Naive B cell (primary cell): ENCODE measurements around the gene KIFAP3. TPM values are rescaled to one million over a fixed set of nuclear protein-coding genes. Genes with fewer than 3 reads are reported as not detected.
A peak's percentile ranks its signal among the peaks of the same experiment; 100 is the strongest.

Experiments
- ATAC-seq, 2 donors: fragments of 150-1000 bp; cut with Tn5 transposase; 2 replicates each; pipeline ENCODE4 v1.10.0; 2021; ENCODE audit warnings: low read depth in 2 of 2, mild to moderate bottlenecking in 2 of 2, moderate library complexity in 2 of 2
- DNase-seq: peaks from one replicate; pipeline ENCODE4 v3.0.0; 2022
- H3K27ac Mint-ChIP-seq, 6 donors: one replicate each; pipeline ENCODE4 v1.8.0; 2020 to 2022; ENCODE audit warnings: mild to moderate bottlenecking in 6 of 6, mixed read lengths in 6 of 6, moderate library complexity in 5 of 6, inconsistent platforms in 2 of 6
- H3K27me3 Mint-ChIP-seq, 3 donors: one replicate each; pipeline ENCODE4 v1.8.0; 2021 to 2022; ENCODE audit warnings: mixed read lengths in 3 of 3, mild to moderate bottlenecking in 1 of 3
- H3K36me3 Mint-ChIP-seq, 2 donors: one replicate each; pipeline ENCODE4 v1.8.0; 2020 to 2022; ENCODE audit warnings: mixed read lengths in 2 of 2, inconsistent platforms in 1 of 2, mild to moderate bottlenecking in 1 of 2
- H3K4me1 Mint-ChIP-seq, 3 donors: one replicate each; pipeline ENCODE4 v1.8.0; 2020 to 2022; ENCODE audit warnings: mixed read lengths in 3 of 3, inconsistent platforms in 1 of 3, mild to moderate bottlenecking in 1 of 3, moderate library complexity in 1 of 3
- H3K4me3 Mint-ChIP-seq, 8 donors: one replicate each; pipeline ENCODE4 v1.8.0; 2020 to 2022; ENCODE audit warnings: mild to moderate bottlenecking in 8 of 8, mixed read lengths in 8 of 8, moderate library complexity in 8 of 8, inconsistent platforms in 2 of 8
- H3K9me3 Mint-ChIP-seq, 7 donors: one replicate each; pipeline ENCODE4 v1.8.0; 2020 to 2022; ENCODE audit warnings: mixed read lengths in 7 of 7, mild to moderate bottlenecking in 5 of 7, inconsistent platforms in 2 of 7, moderate library complexity in 1 of 7
- polyA plus RNA-seq, 6 donors: library from polyadenylated mRNA; unstranded; fragments of 300-500 nt; fragmentation: Illumina TruSeq; gene quantifications; one replicate each; pipeline ENCODE4 v1.2.3, GENCODE V29; 2021; ENCODE audit warnings: low read depth in 6 of 6

The KIFAP3 gene
- polyA plus RNA-seq, 6 donors from 2014 or later: 0.47 to 9.1 (median 8.7) TPM

GRCh38 chr1:169946206-169946605 lies 128.3 kb downstream of the KIFAP3 start:
- Mint-ChIP-seq H3K27me3 (no peaks in the 10 kb centered on the region), H3K4me1 (no peaks in the 10 kb centered on the region), H3K4me3 (no peak overlapping the region), H3K9me3 (no peaks in the 10 kb centered on the region), H3K27ac (no peak overlapping the region), H3K36me3 (no peaks in the 10 kb centered on the region)
- no peak for ATAC-seq
- no peak for DNase-seq

GRCh38 chr1:169945181-169945580 lies 129.3 kb downstream of the KIFAP3 start:
- ATAC-seq (no peak), DNase-seq (no peak)
- Mint-ChIP-seq H3K27ac (no peak overlapping the region), H3K4me3 (no peak overlapping the region), H3K27me3 (no peaks in the 10 kb centered on the region), H3K36me3 (no peaks in the 10 kb centered on the region), H3K4me1 (no peaks in the 10 kb centered on the region), H3K9me3 (no peaks in the 10 kb centered on the region)

- ATAC-seq: no peak
- H3K9me3 Mint-ChIP-seq: no peaks in the 10 kb centered on the region
These were observed 129.9 kb downstream of the KIFAP3 start for GRCh38 chr1:169944621-169945020.

GRCh38 chr1:169943963-169944526 lies 130.4 kb downstream of the KIFAP3 start:
- Mint-ChIP-seq H3K27ac (no peak overlapping the region), H3K27me3 (no peaks in the 10 kb centered on the region), H3K4me1 (no peaks in the 10 kb centered on the region), H3K9me3 (no peaks in the 10 kb centered on the region), H3K36me3 (no peaks in the 10 kb centered on the region), H3K4me3 (peak overlapping the region in 1 of 8 donors; percentile 25)
- ATAC-seq: no peak
- no peak for DNase-seq

More at GRCh38 chr1:169944621-169945020, 129.9 kb downstream of the KIFAP3 start:
- Mint-ChIP-seq H3K4me1 (no peaks in the 10 kb centered on the region), H3K27me3 (no peaks in the 10 kb centered on the region), H3K27ac (no peak overlapping the region), H3K36me3 (no peaks in the 10 kb centered on the region), H3K4me3 (peak overlapping the region in 1 of 8 donors; percentile 25)
- no peak for DNase-seq

- Mint-ChIP-seq H3K4me1 (no peaks in the 10 kb centered on the region), H3K36me3 (no peaks in the 10 kb centered on the region), H3K27me3 (no peaks in the 10 kb centered on the region), H3K27ac (no peak overlapping the region), H3K9me3 (no peaks in the 10 kb centered on the region), H3K4me3 (no peak overlapping the region)
- DNase-seq (no peak), ATAC-seq (no peak)
These were observed 132.3 kb downstream of the KIFAP3 start for GRCh38 chr1:169941982-169942830.

- ATAC-seq (no peak), DNase-seq (no peak)
- Mint-ChIP-seq H3K4me1 (no peaks in the 10 kb centered on the region), H3K27me3 (no peaks in the 10 kb centered on the region), H3K36me3 (no peaks in the 10 kb centered on the region), H3K27ac (peak overlapping the region in 1 of 6 donors; percentile 42), H3K4me3 (no peak overlapping the region), H3K9me3 (no peaks in the 10 kb centered on the region)
These were observed 140.3 kb downstream of the KIFAP3 start for GRCh38 chr1:169933984-169934725.

GRCh38 chr1:169931795-169932231 lies 142.7 kb downstream of the KIFAP3 start:
- Mint-ChIP-seq H3K4me1 (no peaks in the 10 kb centered on the region), H3K27ac (peak overlapping the region in 1 of 6 donors; percentile 30), H3K9me3 (no peaks in the 10 kb centered on the region), H3K4me3 (no peak overlapping the region), H3K27me3 (no peaks in the 10 kb centered on the region), H3K36me3 (no peaks in the 10 kb centered on the region)
- no peak for DNase-seq
- ATAC-seq: no peak

GRCh38 chr1:169929210-169929526 lies 145.3 kb downstream of the KIFAP3 start:
- no peak overlapping the region for H3K4me3 Mint-ChIP-seq
- H3K9me3 Mint-ChIP-seq: no peaks in the 10 kb centered on the region
- ATAC-seq (no peak), DNase-seq (no peak)
- H3K36me3 Mint-ChIP-seq: no peaks in the 10 kb centered on the region
- no peaks in the 10 kb centered on the region for H3K27me3 Mint-ChIP-seq
- no peaks in the 10 kb centered on the region for H3K4me1 Mint-ChIP-seq
- no peak overlapping the region for H3K27ac Mint-ChIP-seq

GRCh38 chr1:169928438-169929209 lies 145.9 kb downstream of the KIFAP3 start:
- peak; percentile 25 for DNase-seq
- no peaks in the 10 kb centered on the region for H3K27me3 Mint-ChIP-seq
- H3K4me3 Mint-ChIP-seq: no peak overlapping the region
- no peak overlapping the region for H3K27ac Mint-ChIP-seq
- no peaks in the 10 kb centered on the region for H3K4me1 Mint-ChIP-seq
- peaks cover 0 to 1% of the 10 kb centered on the region in 2 donors for H3K36me3 Mint-ChIP-seq
- H3K9me3 Mint-ChIP-seq: no peaks in the 10 kb centered on the region
- ATAC-seq: peak; percentile 28 to 60

GRCh38 chr1:169925505-169926482 lies 148.7 kb downstream of the KIFAP3 start:
- no peak for DNase-seq
- no peaks in the 10 kb centered on the region for H3K27me3 Mint-ChIP-seq
- ATAC-seq: no peak
- no peaks in the 10 kb centered on the region for H3K4me1 Mint-ChIP-seq
- H3K9me3 Mint-ChIP-seq: no peaks in the 10 kb centered on the region
- H3K27ac Mint-ChIP-seq: no peak overlapping the region
- H3K36me3 Mint-ChIP-seq: peaks cover 0 to 4% of the 10 kb centered on the region in 2 donors
- no peak overlapping the region for H3K4me3 Mint-ChIP-seq

- no peak overlapping the region for H3K27ac Mint-ChIP-seq
- no peak for DNase-seq
- no peak overlapping the region for H3K4me3 Mint-ChIP-seq
- H3K9me3 Mint-ChIP-seq: no peaks in the 10 kb centered on the region
- ATAC-seq: no peak
- peaks cover 0 to 8% of the 10 kb centered on the region in 2 donors for H3K36me3 Mint-ChIP-seq
- H3K27me3 Mint-ChIP-seq: no peaks in the 10 kb centered on the region
- H3K4me1 Mint-ChIP-seq: no peaks in the 10 kb centered on the region
These were observed 149.7 kb downstream of the KIFAP3 start for GRCh38 chr1:169924829-169925228.

- Mint-ChIP-seq H3K36me3 (peaks cover 0 to 11% of the 10 kb centered on the region in 2 donors), H3K4me1 (no peaks in the 10 kb centered on the region), H3K27ac (no peak overlapping the region), H3K4me3 (no peak overlapping the region), H3K9me3 (no peaks in the 10 kb centered on the region), H3K27me3 (no peaks in the 10 kb centered on the region)
- DNase-seq: no peak
- no peak for ATAC-seq
These were observed 150.4 kb downstream of the KIFAP3 start for GRCh38 chr1:169924063-169924462.
